ENCODE results near the gene HOXA10.

HOXA10 gene

DNA sequence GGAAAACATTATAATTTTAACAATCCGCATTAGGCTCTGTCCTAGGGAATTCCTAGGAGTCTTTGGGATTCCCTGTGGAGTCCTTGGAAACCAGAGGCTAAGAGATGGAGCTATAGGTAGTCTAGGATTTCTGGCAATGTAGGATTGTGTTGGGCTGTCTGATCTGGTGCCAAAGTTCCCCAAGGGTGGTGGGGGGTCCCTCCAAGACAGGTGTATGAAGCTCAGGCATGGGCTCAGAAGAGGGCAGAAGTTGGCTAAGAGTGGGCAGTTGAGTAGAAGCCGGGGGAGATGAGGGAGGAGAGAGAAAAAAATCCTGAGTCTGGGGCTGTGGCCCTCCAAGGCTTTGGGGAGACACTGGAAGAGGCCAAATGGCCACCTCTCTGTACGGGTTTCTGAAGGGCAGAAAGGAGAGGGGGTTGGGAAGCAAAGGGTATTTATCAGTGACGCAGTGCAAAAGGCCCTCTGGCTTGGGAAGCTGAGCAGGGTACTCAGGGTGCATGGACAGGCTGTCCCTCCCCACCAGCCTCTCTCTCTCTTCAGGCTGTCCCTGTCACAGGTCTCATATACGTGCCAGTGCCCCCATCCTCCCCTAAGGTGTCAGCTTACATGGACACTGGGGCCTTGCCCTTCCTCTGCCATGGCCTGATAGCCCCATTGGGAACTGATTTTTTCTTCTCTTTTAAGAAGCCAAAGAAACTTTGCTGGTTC is 27.5 kb downstream of the HOXA10 start:
- no peak for DNase-seq (ENCODE audit: low read depth in 4 of 4, low spot score in 1 of 4)

GRCh38 chr7:27145914-27146412 is 28.2 kb downstream of the HOXA10 start:
- DNase-seq (ENCODE audit: low read depth in 4 of 4, low spot score in 1 of 4), result no peak

DNA sequence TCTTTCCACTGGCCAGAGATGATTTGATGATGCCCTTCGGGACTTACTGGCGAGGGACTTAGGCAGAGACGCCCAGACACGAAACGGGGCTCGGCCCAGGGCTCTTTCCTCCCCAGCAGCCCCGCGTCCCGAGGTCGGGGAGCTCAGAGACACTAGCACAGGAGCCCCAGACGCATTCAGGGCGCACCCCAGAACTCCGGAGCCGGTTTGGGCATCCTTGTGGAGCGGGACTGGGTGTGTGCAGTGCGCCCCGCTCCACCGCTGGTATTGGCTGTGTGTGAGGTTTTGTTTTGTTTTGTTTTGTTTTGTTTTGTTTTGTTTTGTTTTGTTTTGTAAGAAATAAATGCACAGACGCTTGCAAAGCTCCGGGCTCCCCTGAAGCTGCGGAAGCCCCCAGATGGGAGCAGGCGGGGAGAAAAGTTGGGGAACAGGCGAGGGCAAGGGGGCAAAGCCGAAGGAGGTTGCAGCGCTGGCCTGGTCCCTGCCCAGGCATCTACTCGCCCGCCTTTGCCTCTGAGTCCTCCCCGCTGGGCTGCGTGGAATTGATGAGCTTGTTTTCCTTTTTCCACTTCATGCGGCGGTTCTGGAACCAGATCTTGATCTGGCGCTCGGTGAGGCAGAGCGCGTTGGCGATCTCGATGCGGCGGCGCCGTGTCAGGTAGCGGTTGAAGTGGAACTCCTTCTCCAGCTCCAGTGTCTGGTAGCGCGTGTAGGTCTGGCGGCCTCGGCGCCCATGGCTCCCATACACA is 28.8 kb downstream of the HOXA10 start:
- DNase-seq (ENCODE audit: low read depth in 4 of 4, low spot score in 1 of 4), result no peak

GRCh38 chr7:27144781-27145164 is 29.3 kb downstream of the HOXA10 start:
- DNase-seq (ENCODE audit: low read depth in 4 of 4, low spot score in 1 of 4), result no peak

DNA sequence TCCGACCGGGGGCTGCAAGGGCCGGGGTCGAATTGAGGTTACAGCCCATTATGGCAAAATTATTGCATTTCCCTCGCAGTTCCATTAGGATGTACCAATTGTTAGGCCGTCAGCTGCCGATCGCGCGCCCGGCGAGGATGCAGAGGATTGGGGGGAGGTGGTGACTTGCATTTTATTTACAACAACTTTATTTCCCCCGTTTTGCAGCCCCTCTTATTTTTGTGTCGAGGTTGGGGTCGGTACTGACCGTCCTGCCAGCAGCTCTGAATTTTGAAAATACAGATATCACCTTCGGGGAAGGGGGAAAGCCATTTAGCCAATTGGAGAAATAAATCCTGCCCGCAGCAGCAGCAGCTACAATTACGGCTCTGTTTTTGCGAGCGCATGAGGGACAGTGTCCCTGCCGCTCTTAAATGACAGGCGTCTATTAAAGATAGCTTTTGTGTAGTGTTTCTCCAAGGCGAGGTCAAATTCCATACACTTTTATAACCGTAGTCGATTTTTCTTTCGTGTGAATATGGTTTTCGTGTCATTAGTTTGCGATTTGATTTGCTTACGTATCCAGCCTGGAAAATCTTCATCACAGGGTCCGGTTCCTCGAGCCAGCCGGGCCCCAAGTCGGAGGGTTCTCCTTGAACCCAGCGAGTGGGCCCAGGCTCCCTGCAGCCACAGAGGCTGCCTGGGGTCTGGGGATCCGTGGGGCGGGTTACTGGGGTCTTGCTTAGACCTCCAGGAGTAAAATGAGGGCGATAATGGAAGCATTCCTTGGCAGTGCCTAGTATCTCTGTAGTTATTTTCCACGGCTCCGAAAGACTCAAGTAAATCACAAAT is 30.0 kb downstream of the HOXA10 start:
- DNase-seq (ENCODE audit: low read depth in 4 of 4, low spot score in 1 of 4), result no peak

DNA sequence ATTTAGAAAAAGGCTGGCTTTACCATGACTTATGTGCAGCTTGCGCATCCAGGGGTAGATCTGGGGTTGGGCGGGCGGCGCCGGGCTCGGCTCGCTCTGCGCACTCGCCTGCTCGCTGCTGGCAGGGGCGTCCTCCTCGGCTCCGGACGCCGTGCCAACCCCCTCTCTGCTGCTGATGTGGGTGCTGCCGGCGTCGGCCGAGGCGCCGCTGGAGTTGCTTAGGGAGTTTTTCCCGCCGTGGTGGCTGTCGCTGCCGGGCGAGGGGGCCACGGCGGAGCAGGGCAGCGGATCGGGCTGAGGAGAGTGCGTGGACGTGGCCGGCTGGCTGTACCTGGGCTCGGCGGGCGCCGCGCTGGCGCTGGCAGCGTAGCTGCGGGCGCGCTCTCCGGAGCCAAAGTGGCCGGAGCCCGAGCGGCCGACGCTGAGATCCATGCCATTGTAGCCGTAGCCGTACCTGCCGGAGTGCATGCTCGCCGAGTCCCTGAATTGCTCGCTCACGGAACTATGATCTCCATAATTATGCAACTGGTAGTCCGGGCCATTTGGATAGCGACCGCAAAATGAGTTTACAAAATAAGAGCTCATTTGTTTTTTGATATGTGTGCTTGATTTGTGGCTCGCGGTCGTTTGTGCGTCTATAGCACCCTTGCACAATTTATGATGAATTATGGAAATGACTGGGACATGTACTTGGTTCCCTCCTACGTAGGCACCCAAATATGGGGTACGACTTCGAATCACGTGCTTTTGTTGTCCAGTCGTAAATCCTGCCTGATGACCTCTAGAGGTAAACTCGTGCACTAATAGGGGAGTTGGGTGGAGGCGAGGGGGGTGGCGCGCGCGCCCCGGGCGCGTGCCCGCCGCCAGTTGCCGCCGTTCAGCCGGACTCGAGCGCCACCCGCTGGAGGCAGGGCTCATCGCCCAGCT is 30.8 kb downstream of the HOXA10 start, which contains the start of gene HOXA5:
Gene HOXA5, minus strand, starts transcription at position 659 of the 927 bp plus-strand sequence. Its CDS starts 74 bp downstream, at position 585.
- DNase-seq (ENCODE audit: low read depth in 4 of 4, low spot score in 1 of 4), result no peak

DNA sequence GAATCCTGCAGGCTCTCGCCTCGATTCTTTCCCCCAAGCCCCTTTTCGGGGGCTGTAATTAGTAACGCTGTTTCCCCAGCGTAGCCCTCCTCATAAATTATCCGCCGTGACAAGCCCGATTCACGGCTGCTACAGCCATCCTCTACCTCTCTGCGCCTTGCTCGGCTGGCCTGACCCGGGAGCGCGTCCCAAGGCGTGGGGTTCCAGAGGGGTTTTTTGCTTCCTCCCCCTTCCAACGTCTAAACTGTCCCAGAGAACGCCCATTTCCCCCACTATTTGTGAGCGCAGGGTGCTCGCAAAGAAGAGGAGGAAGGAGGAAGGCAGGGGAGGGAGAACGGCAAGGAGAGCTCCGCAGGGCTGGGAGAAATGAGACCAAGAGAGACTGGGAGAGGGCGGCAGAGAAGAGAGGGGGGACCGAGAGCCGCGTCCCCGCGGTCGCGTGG is 31.5 kb downstream of the HOXA10 start:
- DNase-seq (ENCODE audit: low read depth in 4 of 4, low spot score in 1 of 4), result no peak

- no peak for DNase-seq (ENCODE audit: low read depth in 4 of 4, low spot score in 1 of 4)
Observed at GRCh38 chr7:27141923-27142579, 32.1 kb downstream of the HOXA10 start.

DNA sequence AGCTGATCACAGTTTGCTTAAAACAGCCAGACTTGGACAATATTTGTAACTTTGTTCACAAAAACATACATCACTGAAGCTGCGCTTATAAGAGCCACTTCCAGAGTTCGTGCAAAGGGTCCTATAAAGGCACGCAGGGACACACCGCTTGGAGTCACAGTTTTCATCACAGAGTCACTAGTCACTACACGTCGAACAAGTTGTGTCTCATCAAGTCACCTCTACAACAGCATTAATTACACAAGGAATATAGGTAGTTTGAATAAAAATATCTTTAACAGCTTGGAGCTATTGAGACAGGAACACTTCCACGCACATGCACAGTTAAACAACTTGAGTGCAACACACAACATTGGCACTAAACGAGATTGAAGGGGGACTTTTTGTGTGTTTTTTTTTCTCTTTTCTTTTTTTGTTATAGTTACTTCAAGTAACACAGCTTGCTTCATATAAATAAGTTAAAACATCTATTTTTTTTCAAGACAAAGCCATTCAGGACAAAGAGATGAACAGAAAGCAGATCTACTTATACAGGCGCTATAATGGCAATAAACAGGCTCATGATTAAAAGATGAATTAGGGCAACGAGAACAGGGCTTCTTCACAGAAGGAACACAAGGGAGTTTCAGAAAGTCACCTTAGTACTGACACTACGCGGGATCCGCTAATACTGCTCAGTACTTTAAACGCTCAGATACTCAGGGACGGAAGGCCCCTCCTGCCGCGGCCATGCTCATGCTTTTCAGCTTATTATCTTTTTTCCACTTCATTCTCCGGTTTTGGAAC is 32.8 kb downstream of the HOXA10 start:
- no peak for DNase-seq (ENCODE audit: low read depth in 4 of 4, low spot score in 1 of 4)

DNA sequence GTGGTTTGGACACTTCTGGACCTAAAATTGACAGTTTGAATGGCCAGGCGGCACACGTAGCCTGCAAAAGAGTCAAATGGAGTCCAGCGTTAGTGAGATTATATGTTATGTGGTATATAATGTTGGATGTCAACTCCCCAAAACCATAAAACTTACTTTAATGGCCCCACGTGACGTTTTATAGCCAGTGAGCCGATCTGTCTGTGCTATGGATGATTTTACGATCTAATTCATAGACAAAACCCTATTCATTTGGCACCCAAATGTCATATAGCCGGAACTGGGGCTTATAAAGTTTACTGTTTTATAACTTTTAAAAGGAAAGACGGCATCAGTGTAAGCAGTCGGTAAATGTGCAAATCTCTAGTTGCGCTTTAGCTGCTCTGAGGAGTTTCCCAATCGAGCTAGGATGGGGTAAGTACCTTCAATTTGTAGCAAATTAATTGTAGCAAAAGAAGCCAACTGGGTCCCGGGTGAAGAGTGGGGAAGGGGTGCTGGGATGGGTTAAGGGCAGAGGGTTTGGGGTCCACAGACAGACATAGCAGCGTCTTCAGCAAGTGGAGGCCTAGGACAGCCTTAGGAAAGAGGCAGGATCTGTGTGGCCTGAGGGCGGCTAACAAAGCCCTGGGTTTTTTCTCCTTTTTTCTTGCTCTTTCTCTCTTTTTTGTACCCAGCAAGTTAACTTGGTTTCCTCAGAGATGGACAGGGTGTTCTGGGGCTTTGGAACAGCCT is 33.8 kb downstream of the HOXA10 start:
- no peak for DNase-seq (ENCODE audit: low read depth in 4 of 4, low spot score in 1 of 4)

GRCh38 chr7:27139334-27140125 is 34.6 kb downstream of the HOXA10 start:
- DNase-seq (ENCODE audit: low read depth in 4 of 4, low spot score in 1 of 4), result no peak

GRCh38 chr7:27138985-27139333 is 35.2 kb downstream of the HOXA10 start:
- no peak for DNase-seq (ENCODE audit: low read depth in 4 of 4, low spot score in 1 of 4)

DNA sequence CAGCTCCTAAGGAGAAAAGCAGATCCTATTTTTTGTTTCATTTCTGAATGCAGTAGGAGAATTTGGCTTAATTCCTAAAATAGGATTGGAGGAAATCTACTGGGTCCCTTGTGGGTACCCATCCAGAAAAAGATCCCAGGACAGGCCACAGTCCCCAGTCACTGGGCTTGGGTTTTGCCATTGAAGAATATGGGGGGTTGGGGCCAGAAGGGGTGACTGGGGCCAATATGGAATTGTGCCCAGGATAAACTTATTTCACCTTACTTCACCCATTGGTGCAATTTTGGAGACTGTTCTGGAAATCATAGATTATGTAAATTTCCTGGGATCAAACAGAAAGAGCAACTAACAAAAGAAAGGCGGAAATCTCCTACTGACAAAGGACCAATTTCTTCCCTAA is 35.6 kb downstream of the HOXA10 start:
- no peak for DNase-seq (ENCODE audit: low read depth in 4 of 4, low spot score in 1 of 4)

DNA sequence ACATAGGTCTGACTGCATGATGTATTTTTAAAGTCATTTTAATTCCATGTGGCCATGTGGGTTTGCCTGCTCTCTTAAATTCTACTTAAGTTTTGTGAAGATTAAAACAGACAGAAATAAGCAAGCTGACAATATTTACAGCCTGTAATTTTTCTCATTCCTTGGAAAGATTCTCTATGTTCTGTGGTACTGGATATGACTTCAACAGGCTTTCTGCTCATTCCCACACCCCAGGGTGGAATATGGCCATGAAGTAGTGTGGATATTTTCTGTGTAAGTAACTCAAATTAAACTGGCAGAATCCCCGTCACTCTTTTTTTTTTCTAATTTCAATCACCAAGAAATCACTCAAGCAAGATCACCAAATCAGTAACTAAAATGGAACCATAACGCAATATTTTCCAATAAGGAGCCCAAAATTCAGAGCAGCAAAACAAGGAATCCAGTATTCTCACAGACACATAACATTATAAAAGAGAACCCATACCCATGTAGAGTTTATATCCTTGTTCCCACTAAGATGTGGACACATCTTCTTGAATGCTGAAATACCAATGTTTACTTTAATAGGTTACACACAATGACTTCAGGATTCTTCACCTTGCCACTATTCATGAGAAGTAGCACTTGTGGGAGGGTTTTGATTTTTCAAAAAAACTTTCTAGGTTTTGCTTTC is 36.3 kb downstream of the HOXA10 start:
- no peak for DNase-seq (ENCODE audit: low read depth in 4 of 4, low spot score in 1 of 4)

GRCh38 chr7:27134392-27134791 is 39.7 kb downstream of the HOXA10 start:
- no peak for DNase-seq (ENCODE audit: low read depth in 4 of 4, low spot score in 1 of 4)

DNA sequence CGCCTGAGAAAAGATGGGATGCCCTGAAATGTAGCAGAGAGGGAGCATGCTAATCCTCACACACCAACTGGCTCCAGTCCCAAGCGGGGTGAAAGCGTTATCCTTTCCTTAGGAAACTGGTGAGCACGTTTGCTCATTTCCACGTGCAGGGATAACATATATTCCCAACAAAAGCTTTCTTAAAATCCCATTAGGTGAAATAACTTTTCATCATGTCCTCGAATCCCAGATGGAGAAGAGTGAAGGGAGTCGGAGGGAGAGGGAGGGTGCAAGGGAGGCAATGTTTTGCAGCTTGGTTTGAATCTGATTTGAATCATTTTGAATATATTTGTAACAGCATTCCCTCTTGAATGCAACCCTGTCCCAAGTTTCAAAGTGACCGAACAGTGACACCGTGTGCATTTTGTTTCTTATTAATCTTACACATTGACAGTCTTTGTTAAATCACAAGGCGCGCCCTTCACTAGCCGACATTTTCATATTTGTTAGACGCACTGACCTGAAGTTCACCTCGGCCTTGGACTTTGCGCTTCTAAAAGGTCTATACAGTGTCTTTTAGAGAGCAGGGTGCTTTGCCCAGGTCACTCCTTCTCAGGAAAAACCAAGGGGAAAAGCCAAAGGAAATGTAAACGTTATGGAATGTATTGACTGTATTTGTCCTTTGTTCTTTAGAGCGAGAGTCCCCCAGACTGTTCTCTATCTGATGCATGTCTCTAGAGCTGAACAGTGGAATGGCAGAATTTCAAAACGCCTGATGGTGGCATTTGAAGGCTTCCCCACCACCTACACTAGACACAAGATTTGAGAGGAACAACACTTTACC is 40.5 kb downstream of the HOXA10 start:
- DNase-seq (ENCODE audit: low read depth in 4 of 4, low spot score in 1 of 4), result no peak
